Subcutaneous adipose tissue (tissue), 4 donors: ENCODE data around the gene CDC42EP3. TPM values are rescaled to one million over a fixed set of nuclear protein-coding genes. Genes with fewer than 3 reads are reported as not detected.

ENCODE experiments used
- total RNA-seq, 4 donors: library from RNA; depleted of rRNA; stranded (reverse); fragments of >200 nt; gene quantifications; one replicate each; pipeline ENCODE4 v1.1.0, GENCODE V29; 2016
- TF ChIP-seq, protein P1 (sequence below): fragments of 450-650 bp; IDR thresholded peaks from one replicate; pipeline ENCODE4 v1.5.1; 2016; ENCODE audit warnings: low read depth, mild to moderate bottlenecking, control low read depth, antibody characterized with exemption, moderate library complexity

The CDC42EP3 gene
- total RNA-seq, 4 donors from 2014 or later = 29.7 to 56.9 (median 40.6) TPM

DNA sequence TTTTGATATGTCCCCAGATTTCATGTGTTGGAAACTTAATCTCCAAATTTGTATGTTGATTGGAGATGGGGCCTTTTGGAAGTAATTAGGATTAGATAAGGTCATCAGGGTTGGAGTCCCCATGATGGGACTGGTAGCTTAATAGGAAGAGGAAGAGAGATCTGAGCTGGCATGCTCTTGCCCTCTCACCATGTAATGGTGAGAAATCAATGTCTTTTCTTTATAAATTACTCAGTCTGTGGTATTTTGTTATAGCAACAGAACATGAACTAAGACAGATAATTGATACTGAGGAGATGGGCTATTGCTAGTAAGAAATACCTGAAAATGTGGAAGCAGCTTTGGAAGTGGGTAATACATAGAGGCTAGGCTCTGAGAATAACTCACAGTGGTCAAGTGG lies 48.0 kb downstream of the CDC42EP3 start:
- TF ChIP-seq, protein P1, sequence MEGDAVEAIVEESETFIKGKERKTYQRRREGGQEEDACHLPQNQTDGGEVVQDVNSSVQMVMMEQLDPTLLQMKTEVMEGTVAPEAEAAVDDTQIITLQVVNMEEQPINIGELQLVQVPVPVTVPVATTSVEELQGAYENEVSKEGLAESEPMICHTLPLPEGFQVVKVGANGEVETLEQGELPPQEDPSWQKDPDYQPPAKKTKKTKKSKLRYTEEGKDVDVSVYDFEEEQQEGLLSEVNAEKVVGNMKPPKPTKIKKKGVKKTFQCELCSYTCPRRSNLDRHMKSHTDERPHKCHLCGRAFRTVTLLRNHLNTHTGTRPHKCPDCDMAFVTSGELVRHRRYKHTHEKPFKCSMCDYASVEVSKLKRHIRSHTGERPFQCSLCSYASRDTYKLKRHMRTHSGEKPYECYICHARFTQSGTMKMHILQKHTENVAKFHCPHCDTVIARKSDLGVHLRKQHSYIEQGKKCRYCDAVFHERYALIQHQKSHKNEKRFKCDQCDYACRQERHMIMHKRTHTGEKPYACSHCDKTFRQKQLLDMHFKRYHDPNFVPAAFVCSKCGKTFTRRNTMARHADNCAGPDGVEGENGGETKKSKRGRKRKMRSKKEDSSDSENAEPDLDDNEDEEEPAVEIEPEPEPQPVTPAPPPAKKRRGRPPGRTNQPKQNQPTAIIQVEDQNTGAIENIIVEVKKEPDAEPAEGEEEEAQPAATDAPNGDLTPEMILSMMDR = no peak

- TF ChIP-seq, protein P1 = no peak
These were observed 48.9 kb downstream of the CDC42EP3 start for GRCh38 chr2:37622450-37623100.

DNA sequence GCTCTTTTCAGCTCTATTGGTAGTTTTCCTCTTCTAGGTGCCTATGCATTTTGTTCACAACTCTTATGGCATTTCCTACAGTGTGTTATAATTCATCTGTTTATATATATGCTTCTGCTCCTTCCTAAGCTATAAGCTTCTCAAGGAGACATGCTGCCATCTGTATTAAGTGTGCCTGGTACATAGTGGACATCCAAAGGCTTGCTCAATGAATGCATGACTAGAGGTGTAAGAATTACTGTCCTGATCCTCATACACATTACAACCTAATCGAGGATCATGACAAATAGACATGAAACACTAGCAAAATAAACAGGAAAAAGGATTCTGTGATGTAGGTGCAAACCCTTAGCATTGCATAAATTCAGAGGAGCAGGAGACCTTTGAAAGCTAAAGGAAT lies 50.2 kb downstream of the CDC42EP3 start:
- TF ChIP-seq, protein P1 = no peak

DNA sequence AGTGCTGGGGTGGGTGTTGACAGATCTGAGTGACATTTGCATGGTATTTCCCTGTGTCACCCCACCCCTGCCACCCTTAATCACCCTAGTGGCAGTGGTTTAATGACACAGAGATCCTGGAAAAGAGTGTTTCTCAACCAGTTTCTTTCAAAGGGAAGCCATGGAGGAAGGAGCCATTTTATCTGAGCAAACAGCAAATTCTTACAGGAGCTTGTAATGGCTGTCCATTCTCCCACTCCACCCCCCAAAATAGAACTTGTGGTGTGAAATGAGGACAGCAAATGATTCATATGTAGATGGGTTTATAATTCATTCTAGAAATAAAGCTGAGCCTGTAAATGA lies 51.5 kb downstream of the CDC42EP3 start:
- TF ChIP-seq, protein P1 = no peak

DNA sequence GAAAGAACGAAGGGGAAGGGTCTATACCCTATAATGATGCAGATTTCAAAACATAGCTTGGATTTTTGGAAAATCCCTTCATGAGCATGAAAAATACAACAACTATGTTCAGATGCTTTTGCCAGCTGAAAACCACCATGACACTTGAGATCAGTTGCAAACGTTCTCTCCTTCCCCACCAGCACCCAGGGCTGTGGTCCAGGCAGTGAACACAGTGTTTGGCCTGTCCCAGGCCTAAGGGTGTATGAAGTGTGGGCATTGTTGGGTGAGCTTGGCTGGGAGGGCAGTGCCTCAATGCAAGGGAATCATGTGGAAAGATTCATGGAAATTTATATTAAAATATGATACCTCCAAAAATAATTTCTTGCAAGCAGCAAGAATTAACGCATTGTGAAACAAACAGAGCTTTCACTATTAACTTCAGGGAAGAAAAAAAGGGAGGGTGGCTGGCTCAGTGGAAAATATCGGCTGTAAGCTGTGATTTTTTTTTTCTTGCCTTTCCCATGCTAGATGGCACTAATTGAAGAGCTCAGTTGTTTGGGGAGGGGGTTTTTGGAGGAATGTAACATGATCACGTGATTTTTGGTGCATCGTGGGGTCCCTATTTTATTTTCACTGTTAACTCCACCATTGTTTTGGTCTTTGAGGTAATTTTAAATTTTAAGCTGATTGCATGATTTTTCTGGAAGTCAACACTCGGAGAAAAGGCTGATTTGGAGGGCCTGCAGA lies 52.0 kb downstream of the CDC42EP3 start:
- TF ChIP-seq, protein P1 = no peak

GRCh38 chr2:37618326-37618725 lies 53.1 kb downstream of the CDC42EP3 start:
- TF ChIP-seq, protein P1 = no peak

DNA sequence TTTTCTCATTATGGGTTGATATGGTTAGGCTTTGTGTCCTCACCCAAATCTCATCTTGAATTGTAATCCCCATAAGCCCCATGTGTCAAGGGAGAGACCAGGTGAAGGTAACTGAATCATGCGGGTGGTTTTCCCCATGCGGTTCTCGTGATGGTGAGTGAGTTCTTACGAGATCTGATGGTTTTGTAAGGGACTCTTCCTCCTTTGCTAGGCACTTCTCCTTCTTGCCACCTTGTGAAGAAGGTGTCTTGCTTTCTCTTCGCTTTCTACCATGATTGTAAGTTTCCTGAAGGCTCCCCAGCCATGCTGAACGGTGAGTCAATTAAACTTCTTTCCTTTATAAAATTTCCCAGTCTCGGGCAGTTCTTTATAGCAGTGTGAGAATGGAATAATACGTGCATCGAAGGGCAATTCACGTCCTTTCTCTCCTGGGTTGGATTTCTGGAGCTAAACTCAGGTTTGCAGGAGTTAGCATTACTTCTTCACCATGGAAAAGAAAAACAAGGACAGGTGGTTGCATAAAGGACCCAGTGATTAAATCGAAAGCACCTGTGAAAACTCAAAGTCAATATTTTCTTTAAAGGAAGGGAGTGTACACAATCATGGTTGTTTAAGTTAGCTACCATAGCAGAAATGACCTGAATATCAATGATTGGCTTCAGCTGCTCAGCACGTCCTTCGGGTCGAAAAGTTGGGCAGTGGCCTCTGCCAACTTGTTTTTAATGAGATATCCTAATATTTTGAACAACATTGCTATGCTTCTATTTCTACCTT lies 54.1 kb downstream of the CDC42EP3 start:
- TF ChIP-seq, protein P1 = no peak
